Upper lobe of left lung (tissue), 6 donors: ENCODE measurements around the gene TMEM129. TPM values are rescaled to one million over a fixed set of nuclear protein-coding genes. Genes with fewer than 3 reads are reported as not detected.

Experiments
- ATAC-seq, 2 donors: fragments of 200-7000 bp; cut with Tn5 transposase; one replicate each; pipeline ENCODE4 v1.9.1; 2022; ENCODE audit warnings: mild to moderate bottlenecking in 2 of 2, moderate library complexity in 2 of 2; ENCODE audit not compliant: low FRiP score in 2 of 2
- DNase-seq, 2 donors: peaks; one replicate each; pipeline ENCODE4 v3.0.0-alpha.2; 2019 to 2020
- H3K27ac ChIP-seq, 4 donors: fragments of 200-600 bp; sonication (generic); one replicate each; pipeline ENCODE4 v1.5.1; 2016 to 2019
- H3K27me3 ChIP-seq, 4 donors: fragments of 200-600 bp; sonication (generic); one replicate each; pipeline ENCODE4 v1.5.1; 2017 to 2019
- H3K36me3 ChIP-seq, 4 donors: fragments of 200-600 bp; sonication (generic); one replicate each; pipeline ENCODE4 v1.5.1; 2016 to 2019
- H3K4me1 ChIP-seq, 4 donors: fragments of 200-600 bp; sonication (generic); one replicate each; pipeline ENCODE4 v1.5.1; 2018 to 2019
- H3K4me3 ChIP-seq, 4 donors: fragments of 200-600 bp; sonication (generic); one replicate each; pipeline ENCODE4 v1.5.1; 2017 to 2019; ENCODE audit warnings: mild to moderate bottlenecking in 2 of 4, moderate library complexity in 1 of 4
- H3K9me3 ChIP-seq, 4 donors: fragments of 200-600 bp; sonication (generic); one replicate each; pipeline ENCODE4 v1.5.1; 2018 to 2019
- CTCF ChIP-seq, 6 experiments: fragments of 450-650 bp in 4 of 6; fragments of 200-600 bp in 2 of 6; sonication (generic) in 2 of 6; IDR thresholded peaks; one replicate each; pipeline ENCODE4 v1.5.1; 2016 to 2019; ENCODE audit warnings: antibody characterized with exemption in 6 of 6
- EP300 ChIP-seq, 4 donors: sonication (generic); formaldehyde crosslinking; IDR thresholded peaks; one replicate each; pipeline ENCODE4 v1.5.1; 2017; ENCODE audit warnings: antibody characterized with exemption in 4 of 4, control low read depth in 2 of 4
- POLR2A ChIP-seq, 4 donors: fragments of 450-650 bp; IDR thresholded peaks; one replicate each; pipeline ENCODE4 v1.5.1; 2016 to 2017; ENCODE audit warnings: antibody characterized with exemption in 4 of 4, mild to moderate bottlenecking in 2 of 4
- POLR2AphosphoS5 ChIP-seq, 2 donors: sonication (generic); formaldehyde crosslinking; IDR thresholded peaks; one replicate each; pipeline ENCODE4 v1.5.1; 2017; ENCODE audit warnings: antibody characterized with exemption in 2 of 2
- WGBS, 2 donors: methylation state at CpG; one replicate each; pipeline ENCODE4 v1.1.5; 2017 to 2018; 5-methylcytosine and 5-hydroxymethylcytosine counted together
- total RNA-seq, 6 donors: library from RNA; depleted of rRNA in 4 of 6; stranded (reverse); fragments of >200 nt in 4 of 6; gene quantifications; one replicate each; pipeline versions ENCODE4 v1.1.0 to v1.2.1, GENCODE V29; 2016 to 2021
- donor health status: DM: no; HTN: no; CAD: no; lungs with moderate emphysema.
- donor health status: DM: no; HTN: yes; CAD: no; lungs with severe emphysema.

TMEM129 gene
- total RNA-seq, 6 donors from 2014 or later, result 38.9 to 99.1 (median 49.6) TPM

GRCh38 chr4:1768367-1769034, 47.4 kb upstream of the TMEM129 start:
- no peaks in the 10 kb centered on the region for H3K36me3 ChIP-seq
- H3K27ac ChIP-seq, result peak overlapping the region; percentile 67 to 87 (median 74)
- H3K27me3 ChIP-seq, result peaks cover 0 to 11% (median 1%) of the 10 kb centered on the region in 4 donors
- peaks cover 21 to 65% (median 49%) of the 10 kb centered on the region in 4 donors for H3K4me1 ChIP-seq
- WGBS, 2 donors, result 57 to 76% methylated on average over 10 to 22 of the region's 23 CpGs
- peak overlapping the region in 3 of 4 donors; percentile 41 to 55 (median 49) for H3K4me3 ChIP-seq
- DNase-seq, result peak in 1 of 2 donors; percentile 83
- peak in 1 of 2 donors; percentile 77 for ATAC-seq
- H3K9me3 ChIP-seq, result no peaks in the 10 kb centered on the region
- no peak for TF ChIP-seq CTCF (IDR thresholded peaks at IDR 0.05)
- TF ChIP-seq EP300 (IDR thresholded peaks at IDR 0.05), result peak in 1 of 4 donors; percentile 38
- TF ChIP-seq POLR2AphosphoS5 (IDR thresholded peaks at IDR 0.05), result no peak

- H3K27ac ChIP-seq, result peak overlapping the region; percentile 67 to 87 (median 74)
- H3K27me3 ChIP-seq, result peaks cover 0 to 11% (median 1%) of the 10 kb centered on the region in 4 donors
- peak overlapping the region; percentile 2 to 55 (median 45) for H3K4me3 ChIP-seq
- H3K4me1 ChIP-seq, result peaks cover 25 to 72% (median 54%) of the 10 kb centered on the region in 4 donors
- no peaks in the 10 kb centered on the region for H3K9me3 ChIP-seq
- TF ChIP-seq EP300 (IDR thresholded peaks at IDR 0.05) (no peak), POLR2AphosphoS5 (IDR thresholded peaks at IDR 0.05) (no peak), POLR2A (IDR thresholded peaks at IDR 0.05) (no peak), CTCF (IDR thresholded peaks at IDR 0.05) (peak in 3 of 6 experiments; percentile 21 to 43 (median 23))
- ATAC-seq, result peak in 1 of 2 donors; percentile 34
- DNase-seq, result peak in 1 of 2 donors; percentile 68
- no peaks in the 10 kb centered on the region for H3K36me3 ChIP-seq
- 26 to 39% methylated on average over 11 to 12 of the region's 32 CpGs for WGBS, 2 donors
Measured at GRCh38 chr4:1767770-1768366, 46.7 kb upstream of the TMEM129 start.

GRCh38 chr4:1767061-1767769, 46.1 kb upstream of the TMEM129 start:
- H3K27me3 ChIP-seq, result peaks cover 0 to 11% (median 1%) of the 10 kb centered on the region in 4 donors
- ATAC-seq (peak in 1 of 2 donors; percentile 10), DNase-seq (no peak)
- H3K4me3 ChIP-seq, result peak overlapping the region in 3 of 4 donors; percentile 41 to 55 (median 49)
- 0% methylated on average over 13 of the region's 84 CpGs; no CpG with 5 or more reads in 1 of the 2 donors for WGBS, 2 donors
- no peaks in the 10 kb centered on the region for H3K36me3 ChIP-seq
- H3K9me3 ChIP-seq, result no peaks in the 10 kb centered on the region
- peak overlapping the region; percentile 67 to 87 (median 74) for H3K27ac ChIP-seq
- TF ChIP-seq CTCF (IDR thresholded peaks at IDR 0.05), result no peak
- TF ChIP-seq POLR2A (IDR thresholded peaks at IDR 0.05), result peak in 1 of 4 donors; percentile 0
- peaks cover 25 to 73% (median 55%) of the 10 kb centered on the region in 4 donors for H3K4me1 ChIP-seq

- 32 to 71% methylated on average over 6 to 29 of the region's 41 CpGs for WGBS, 2 donors
- peaks cover 0 to 11% (median 1%) of the 10 kb centered on the region in 4 donors for H3K27me3 ChIP-seq
- peak in 1 of 2 donors; percentile 44 for DNase-seq
- no peaks in the 10 kb centered on the region for H3K36me3 ChIP-seq
- H3K27ac ChIP-seq, result peak overlapping the region; percentile 54 to 87 (median 71)
- peak in 1 of 4 donors; percentile 14 for TF ChIP-seq POLR2A (IDR thresholded peaks at IDR 0.05)
- TF ChIP-seq CTCF (IDR thresholded peaks at IDR 0.05), result no peak
- H3K4me1 ChIP-seq, result peaks cover 25 to 65% (median 52%) of the 10 kb centered on the region in 4 donors
- peak overlapping the region in 3 of 4 donors; percentile 41 to 55 (median 49) for H3K4me3 ChIP-seq
- peak in 1 of 2 donors; percentile 4 for ATAC-seq
- H3K9me3 ChIP-seq, result no peaks in the 10 kb centered on the region
Measured at GRCh38 chr4:1766106-1767060, 45.3 kb upstream of the TMEM129 start.
